GM13976 (cell line): ENCODE data around the gene OVCA2.

Experiments
- DNase-seq: peaks from one replicate; pipeline ENCODE4 v3.0.0; 2012; ENCODE audit warnings: low spot score
- in situ Hi-C: fragments of 300-500 bp; cut with MboI; formaldehyde crosslinking; loops from one replicate; pipeline ENCODE4 v1.12.0; 2022; ENCODE audit warnings: low sequenced_read_pairs, mixed read lengths, inconsistent platforms; ENCODE audit not compliant: unreplicated experiment
- TF ChIP-seq, protein P1 (sequence below): IDR thresholded peaks from 2 replicates; pipeline ENCODE4 v1.5.1; 2012; ENCODE audit warnings: borderline replicate concordance, mild to moderate bottlenecking; ENCODE audit not compliant: insufficient read depth; ENCODE audit errors: extremely low read depth, missing control alignments, control extremely low read depth

Gene OVCA2

DNA sequence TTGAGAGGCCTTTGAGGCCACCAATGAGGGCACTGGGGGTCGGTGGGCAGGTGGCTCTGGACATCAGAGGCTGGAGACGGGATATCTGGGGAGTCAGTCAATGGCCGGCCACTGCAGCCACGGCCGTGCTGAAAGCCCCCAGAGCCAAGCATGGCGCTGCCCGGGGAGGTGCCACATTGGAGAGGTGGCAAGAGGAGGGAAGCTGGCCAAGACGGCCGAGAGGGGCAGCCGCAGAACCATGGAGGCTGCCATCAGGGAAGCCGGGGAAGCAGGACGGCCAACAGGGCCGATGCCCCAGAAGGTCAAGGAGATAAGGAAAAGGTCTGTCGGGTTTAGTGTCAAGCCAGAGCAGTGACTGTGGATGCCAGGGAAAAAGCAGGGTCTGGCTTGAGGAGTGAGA lies 26.5 kb upstream of the OVCA2 start:
- DNase-seq, result no peak
- TF ChIP-seq, protein P1, sequence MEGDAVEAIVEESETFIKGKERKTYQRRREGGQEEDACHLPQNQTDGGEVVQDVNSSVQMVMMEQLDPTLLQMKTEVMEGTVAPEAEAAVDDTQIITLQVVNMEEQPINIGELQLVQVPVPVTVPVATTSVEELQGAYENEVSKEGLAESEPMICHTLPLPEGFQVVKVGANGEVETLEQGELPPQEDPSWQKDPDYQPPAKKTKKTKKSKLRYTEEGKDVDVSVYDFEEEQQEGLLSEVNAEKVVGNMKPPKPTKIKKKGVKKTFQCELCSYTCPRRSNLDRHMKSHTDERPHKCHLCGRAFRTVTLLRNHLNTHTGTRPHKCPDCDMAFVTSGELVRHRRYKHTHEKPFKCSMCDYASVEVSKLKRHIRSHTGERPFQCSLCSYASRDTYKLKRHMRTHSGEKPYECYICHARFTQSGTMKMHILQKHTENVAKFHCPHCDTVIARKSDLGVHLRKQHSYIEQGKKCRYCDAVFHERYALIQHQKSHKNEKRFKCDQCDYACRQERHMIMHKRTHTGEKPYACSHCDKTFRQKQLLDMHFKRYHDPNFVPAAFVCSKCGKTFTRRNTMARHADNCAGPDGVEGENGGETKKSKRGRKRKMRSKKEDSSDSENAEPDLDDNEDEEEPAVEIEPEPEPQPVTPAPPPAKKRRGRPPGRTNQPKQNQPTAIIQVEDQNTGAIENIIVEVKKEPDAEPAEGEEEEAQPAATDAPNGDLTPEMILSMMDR, result no peak
- in situ Hi-C loops, result no loop called here

GRCh38 chr17:2016494-2016893 lies 25.3 kb upstream of the OVCA2 start:
- DNase-seq, result no peak
- in situ Hi-C loops, result no loop called here
- TF ChIP-seq, protein P1, result no peak

DNA sequence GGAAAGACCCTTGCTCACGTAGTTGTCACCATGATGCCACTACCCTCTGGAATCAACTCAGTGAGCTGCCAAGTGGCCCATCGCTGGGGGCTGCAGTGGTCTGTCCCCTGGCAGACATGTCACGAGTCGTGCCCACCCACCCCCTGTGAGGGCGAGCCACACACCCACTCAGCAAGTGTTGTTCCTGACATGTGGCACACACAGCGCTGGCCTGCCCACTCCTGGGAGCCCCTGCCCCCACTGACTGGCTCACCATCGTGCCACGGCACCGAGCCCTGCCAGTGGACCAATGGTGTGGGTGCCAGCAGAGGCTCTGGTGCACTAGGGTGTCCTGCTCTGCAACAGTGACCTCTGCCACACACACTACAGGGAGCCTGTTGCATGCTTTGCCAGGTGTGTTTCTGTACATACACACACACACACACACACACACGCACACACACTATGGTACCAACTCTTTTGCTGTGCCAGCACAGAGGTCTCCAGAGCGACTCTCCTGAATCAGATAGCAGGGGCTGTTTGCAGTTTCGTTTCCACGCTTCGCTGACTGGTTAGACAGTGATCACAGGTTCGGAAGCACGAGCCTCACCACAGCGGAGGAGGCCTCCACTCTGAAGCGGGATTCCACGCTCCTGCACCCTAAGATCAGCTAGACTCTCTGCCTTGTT lies 24.4 kb upstream of the OVCA2 start:
- no peak for DNase-seq
- TF ChIP-seq, protein P1, result no peak
- in situ Hi-C loops, result no loop called here

DNA sequence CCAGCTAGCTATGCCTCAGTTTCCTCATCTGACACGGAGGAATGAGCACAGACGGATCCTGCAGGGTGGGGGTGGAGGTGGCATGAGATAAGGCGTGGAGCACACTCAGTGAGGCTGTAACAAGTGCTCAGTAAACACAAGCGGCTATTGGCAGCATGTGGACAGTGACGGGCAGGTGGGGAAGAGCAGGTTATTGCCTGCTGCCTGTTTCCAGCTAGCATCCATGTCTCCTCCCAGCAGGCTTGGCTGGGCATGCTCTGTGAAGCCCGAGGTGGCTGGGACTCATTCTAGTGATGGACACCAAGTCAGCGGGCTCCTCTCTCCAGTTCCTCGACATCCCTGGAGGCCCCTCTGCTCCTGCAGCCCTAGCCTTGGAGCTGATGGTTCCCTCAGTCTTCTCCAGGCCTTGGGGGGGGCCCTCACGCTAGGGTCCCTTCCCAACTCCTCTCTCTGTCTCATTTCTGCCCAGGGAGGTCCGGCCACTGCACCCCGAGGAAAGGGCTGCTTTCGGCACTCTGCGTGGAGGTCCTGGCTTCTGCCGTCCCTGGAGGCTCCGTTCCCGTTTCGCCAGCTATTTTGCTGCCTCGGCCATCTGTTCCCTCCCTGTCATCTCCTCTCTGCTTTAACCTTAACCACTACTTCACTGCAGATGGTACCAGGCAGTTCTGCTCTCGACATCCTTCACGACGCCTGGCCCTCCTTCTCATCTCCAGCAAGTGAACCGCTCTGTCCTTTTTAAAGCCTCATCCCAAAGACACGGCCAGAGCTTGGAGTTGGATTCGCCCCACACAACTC lies 22.9 kb upstream of the OVCA2 start:
- TF ChIP-seq, protein P1, result no peak
- DNase-seq, result no peak
- in situ Hi-C loops, result no loop called here

GRCh38 chr17:2019723-2020122 lies 22.1 kb upstream of the OVCA2 start:
- TF ChIP-seq, protein P1, result no peak
- in situ Hi-C loops, result no loop called here
- no peak for DNase-seq

- no peak for DNase-seq
- TF ChIP-seq, protein P1, result no peak
- in situ Hi-C loops, result no loop called here
Observed at GRCh38 chr17:2020721-2021120, 21.1 kb upstream of the OVCA2 start.
